ENCODE results near the gene PATZ1. TPM values are rescaled to one million over a fixed set of nuclear protein-coding genes. Genes with fewer than 3 reads are reported as not detected.

The PATZ1 gene
- total RNA-seq, 2 experiments from 2014 or later: 49.2 to 53.4 TPM

- Histone ChIP-seq H2AFZ (ENCODE audit: low read length) (no peak overlapping the region), H3K4me3 (ENCODE audit: low read depth, low read length, poor library complexity, severe bottlenecking) (peak overlapping the region; percentile 84), H4K20me1 (ENCODE audit: insufficient read depth, low read length) (peaks cover 10% of the 10 kb centered on the region; the same call in 1 of the 2 replicates), H3K79me2 (ENCODE audit: insufficient read depth, low read depth, low read length) (peaks cover 42% of the 10 kb centered on the region), H3K36me3 (ENCODE audit: insufficient read depth, low read length) (peaks cover 48% of the 10 kb centered on the region), H3K9me3 (ENCODE audit: low read length) (no peaks in the 10 kb centered on the region), H3K4me2 (ENCODE audit: low read length) (peak overlapping the region; percentile 79), H3K27ac (ENCODE audit: low read depth, low read length, poor library complexity, severe bottlenecking) (peak overlapping the region; percentile 76), H3K9me2 (ENCODE audit: insufficient read depth, low read length) (no peaks in the 10 kb centered on the region), H3K4me1 (ENCODE audit: insufficient read depth, low read length, poor library complexity, severe bottlenecking) (peaks cover 30% of the 10 kb centered on the region)
- TF ChIP-seq EZH2phosphoT487 (IDR thresholded peaks at IDR 0.05; ENCODE audit: borderline replicate concordance, low read depth, low read length) (no peak), CTCF (conservative IDR thresholded peaks at IDR 0.05; ENCODE audit: low read length) (peak; percentile 80)
- CTCF ChIA-PET (ENCODE audit: unreplicated experiment): interaction anchor here (0.5 to 0.6 kb wide), 2 partner anchors 8 to 34 kb away, joined by 3 to 7 read pairs; no protein-coding TSS in a partner anchor
- TSS peak; percentile 64 for BruUV-seq (replicated peaks)
- DNase-seq (ENCODE audit: low spot score): peak; percentile 96
- POLR2A ChIA-PET: interaction anchor here (0.7 to 1.7 kb wide), 2 partner anchors 9 to 315 kb away, joined by 3 to 8 read pairs; no protein-coding TSS in a partner anchor
- intact Hi-C loops (cut with micrococcal nuclease; ENCODE audit: unreplicated experiment): loop anchor here (1.0 to 5.0 kb wide), 2 partner anchors 54 to 147 kb away; partner anchors contain the start of gene DRG1
These were observed 553 bp downstream of the PATZ1 start for GRCh38 chr22:31345331-31346254.

- TF ChIP-seq CTCF (conservative IDR thresholded peaks at IDR 0.05; ENCODE audit: low read length) (no peak), EZH2phosphoT487 (IDR thresholded peaks at IDR 0.05; ENCODE audit: borderline replicate concordance, low read depth, low read length) (no peak)
- Histone ChIP-seq H3K4me3 (ENCODE audit: low read depth, low read length, poor library complexity, severe bottlenecking) (peak overlapping the region; percentile 84), H4K20me1 (ENCODE audit: insufficient read depth, low read length) (peaks cover 10% of the 10 kb centered on the region; the same call in 1 of the 2 replicates), H3K79me2 (ENCODE audit: insufficient read depth, low read depth, low read length) (peaks cover 42% of the 10 kb centered on the region), H3K4me2 (ENCODE audit: low read length) (peak overlapping the region; percentile 79), H2AFZ (ENCODE audit: low read length) (no peak overlapping the region), H3K27ac (ENCODE audit: low read depth, low read length, poor library complexity, severe bottlenecking) (peak overlapping the region; percentile 58), H3K9me3 (ENCODE audit: low read length) (no peaks in the 10 kb centered on the region), H3K4me1 (ENCODE audit: insufficient read depth, low read length, poor library complexity, severe bottlenecking) (peaks cover 30% of the 10 kb centered on the region), H3K36me3 (ENCODE audit: insufficient read depth, low read length) (peaks cover 56% of the 10 kb centered on the region), H3K9me2 (ENCODE audit: insufficient read depth, low read length) (no peaks in the 10 kb centered on the region)
- peak; percentile 65 for DNase-seq (ENCODE audit: low spot score)
- POLR2A ChIA-PET: no interaction called here
- CTCF ChIA-PET (ENCODE audit: unreplicated experiment): interaction anchor here (0.5 kb wide), 1 partner anchor 9 kb away, joined by 7 read pairs; no protein-coding TSS in a partner anchor
- BruUV-seq (replicated peaks): no TSS peak
- intact Hi-C loops (cut with micrococcal nuclease; ENCODE audit: unreplicated experiment): loop anchor here (1.0 to 5.0 kb wide), 2 partner anchors 52 to 148 kb away; partner anchors contain the start of gene PIK3IP1
These were observed 1.4 kb downstream of the PATZ1 start for GRCh38 chr22:31344578-31345330.

Measured in OCI-LY7 (cell line).